ENCODE results near the gene COL1A1.

The COL1A1 gene

GRCh38 chr17:50133769-50134099 is 67.7 kb downstream of the COL1A1 start:
- TF ChIP-seq CTCF (IDR thresholded peaks at IDR 0.05; ENCODE audit: control insufficient read depth, extremely low read depth, insufficient read depth): no peak
- H3K4me3 ChIP-seq (ENCODE audit: low read depth, low read length): no peak overlapping the region

More at GRCh38 chr17:50133769-50134099, 67.7 kb downstream of the COL1A1 start:
- DNase-seq (ENCODE audit: low read depth): no peak

All from LNCaP clone FGC (cell line).